Lung (tissue), 12 donors: Measurements from ENCODE around the gene SMARCD1. TPM values are rescaled to one million over a fixed set of nuclear protein-coding genes. Genes with fewer than 3 reads are reported as not detected.
A peak's percentile ranks its signal among the peaks of the same experiment; 100 is the strongest.

Source experiments
- ATAC-seq: fragments of 200-7000 bp; cut with Tn5 transposase; one replicate; pipeline ENCODE4 v1.9.1; 2020; ENCODE audit warnings: moderate number of reproducible peaks; ENCODE audit not compliant: insufficient read depth, low FRiP score
- DNase-seq, 3 donors: peaks; one replicate each; pipeline ENCODE4 v3.0.0-alpha.2; 2013 to 2017
- H3K27ac ChIP-seq, 2 donors: one replicate each; pipeline ENCODE4 v1.5.1; 2013; ENCODE audit warnings: mild to moderate bottlenecking in 2 of 2, moderate library complexity in 2 of 2, control low read depth in 1 of 2, inconsistent platforms in 1 of 2, low read depth in 1 of 2, low read length in 1 of 2
- H3K27me3 ChIP-seq, 3 donors: one replicate each; pipeline ENCODE4 v1.5.1; 2013; ENCODE audit warnings: low read length in 2 of 3; ENCODE audit not compliant: control insufficient read depth in 3 of 3, insufficient read depth in 3 of 3
- H3K36me3 ChIP-seq, 4 donors: one replicate each; pipeline ENCODE4 v1.5.1; 2013; ENCODE audit warnings: low read length in 4 of 4, mild to moderate bottlenecking in 1 of 4, moderate library complexity in 1 of 4; ENCODE audit not compliant: control insufficient read depth in 4 of 4, insufficient read depth in 4 of 4
- H3K4me1 ChIP-seq, 5 donors: one replicate each; pipeline ENCODE4 v1.5.1; 2013; ENCODE audit warnings: low read length in 5 of 5, mild to moderate bottlenecking in 2 of 5, moderate library complexity in 1 of 5; ENCODE audit not compliant: control insufficient read depth in 5 of 5, insufficient read depth in 5 of 5
- H3K4me3 ChIP-seq: one replicate; pipeline ENCODE4 v1.5.1; 2013; ENCODE audit warnings: mild to moderate bottlenecking, control low read depth, moderate library complexity
- H3K9ac ChIP-seq, 2 donors: one replicate each; pipeline ENCODE4 v1.5.1; 2013; ENCODE audit warnings: low read length in 2 of 2, control low read depth in 1 of 2; ENCODE audit not compliant: insufficient read depth in 1 of 2
- H3K9me3 ChIP-seq, 4 donors: one replicate each; pipeline ENCODE4 v1.5.1; 2013; ENCODE audit warnings: low read length in 3 of 4, mild to moderate bottlenecking in 1 of 4, moderate library complexity in 1 of 4; ENCODE audit not compliant: control insufficient read depth in 4 of 4, insufficient read depth in 3 of 4
- WGBS, 2 donors: extraction: QIAGEN DNeasy Blood & Tissue Kit; methylation state at CpG; one replicate each; pipeline ENCODE4 v1.1.7; 2013; 5-methylcytosine and 5-hydroxymethylcytosine counted together
- polyA plus RNA-seq, 2 donors: library from polyadenylated mRNA; stranded (reverse); fragments of 200-250 nt; gene quantifications; one replicate each; pipeline ENCODE4 v1.2.1, GENCODE V29; 2013
- total RNA-seq, 2 donors: library from RNA; depleted of rRNA in 1 of 2; stranded (reverse); fragments of >200 nt in 1 of 2; gene quantifications; one replicate each; pipeline ENCODE4 v1.2.1, GENCODE V29; 2014 to 2021
- TF ChIP-seq, protein P1 (sequence below): IDR thresholded peaks from 2 replicates; pipeline ENCODE4 v1.5.1; 2012; ENCODE audit warnings: mild to moderate bottlenecking; ENCODE audit errors: control extremely low read depth, extremely low read depth
- donor health status: control.
- donor health status: control.
- donor health status: Bipolar disorder and iron deficiency.
- donor health status: healthy.
- donor health status: DM: yes; HTN: yes; CAD: no.

SMARCD1 gene
- total and polyA plus RNA-seq, 4 donors: 11.9 to 58.8 (median 41.6) TPM

DNA sequence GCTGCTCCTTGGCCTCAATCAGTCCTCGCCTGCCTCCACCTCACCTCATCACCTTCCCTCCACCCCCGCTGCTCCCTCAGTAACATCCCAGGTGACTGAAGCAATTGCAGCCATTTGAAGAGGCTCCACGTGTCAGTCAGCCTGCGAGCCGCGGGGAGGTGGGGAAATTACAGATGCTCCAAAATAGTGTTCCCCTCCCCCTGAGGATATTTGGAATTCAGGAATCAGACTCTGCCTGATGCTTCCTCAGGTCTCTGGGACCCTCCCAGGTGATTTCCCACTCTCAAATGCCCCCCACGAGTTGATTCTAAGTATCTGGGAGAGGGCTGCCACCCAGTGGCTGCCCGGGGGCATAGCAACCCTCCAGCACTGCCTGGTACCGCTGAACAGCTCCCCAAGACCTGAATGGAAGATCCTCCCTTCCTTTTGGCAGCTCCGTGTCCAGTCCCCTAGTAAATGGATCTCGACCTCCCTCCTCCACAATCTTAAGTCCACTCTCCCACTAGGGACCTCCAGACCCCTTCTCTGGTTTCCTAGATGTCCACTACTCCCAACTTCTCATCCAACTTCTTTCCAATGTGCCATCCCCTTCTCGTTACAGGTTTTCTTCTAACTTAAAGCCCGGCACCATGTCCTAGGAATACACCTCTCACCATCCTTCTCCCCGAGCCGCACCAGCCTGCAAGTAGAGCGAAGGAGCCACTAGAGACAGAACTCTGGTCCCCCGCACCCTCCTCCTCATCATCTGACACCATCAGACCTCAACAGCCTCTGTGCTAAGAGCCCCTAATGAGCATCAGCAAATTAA, 29.1 kb upstream of the SMARCD1 start:
- H3K4me3 ChIP-seq: no peak overlapping the region
- peaks cover 0 to 6% (median 1%) of the 10 kb centered on the region in 4 donors for H3K36me3 ChIP-seq
- H3K9ac ChIP-seq: no peak overlapping the region
- H3K27ac ChIP-seq: no peak overlapping the region
- peaks cover 0 to 14% (median 5%) of the 10 kb centered on the region in 5 donors for H3K4me1 ChIP-seq
- WGBS, 2 donors: 9 to 15% methylated on average over 17 of the region's 17 CpGs
- ATAC-seq (peak; percentile 78), DNase-seq (peak; percentile 41 to 60 (median 53))
- H3K9me3 ChIP-seq: no peaks in the 10 kb centered on the region
- TF ChIP-seq, protein P1, sequence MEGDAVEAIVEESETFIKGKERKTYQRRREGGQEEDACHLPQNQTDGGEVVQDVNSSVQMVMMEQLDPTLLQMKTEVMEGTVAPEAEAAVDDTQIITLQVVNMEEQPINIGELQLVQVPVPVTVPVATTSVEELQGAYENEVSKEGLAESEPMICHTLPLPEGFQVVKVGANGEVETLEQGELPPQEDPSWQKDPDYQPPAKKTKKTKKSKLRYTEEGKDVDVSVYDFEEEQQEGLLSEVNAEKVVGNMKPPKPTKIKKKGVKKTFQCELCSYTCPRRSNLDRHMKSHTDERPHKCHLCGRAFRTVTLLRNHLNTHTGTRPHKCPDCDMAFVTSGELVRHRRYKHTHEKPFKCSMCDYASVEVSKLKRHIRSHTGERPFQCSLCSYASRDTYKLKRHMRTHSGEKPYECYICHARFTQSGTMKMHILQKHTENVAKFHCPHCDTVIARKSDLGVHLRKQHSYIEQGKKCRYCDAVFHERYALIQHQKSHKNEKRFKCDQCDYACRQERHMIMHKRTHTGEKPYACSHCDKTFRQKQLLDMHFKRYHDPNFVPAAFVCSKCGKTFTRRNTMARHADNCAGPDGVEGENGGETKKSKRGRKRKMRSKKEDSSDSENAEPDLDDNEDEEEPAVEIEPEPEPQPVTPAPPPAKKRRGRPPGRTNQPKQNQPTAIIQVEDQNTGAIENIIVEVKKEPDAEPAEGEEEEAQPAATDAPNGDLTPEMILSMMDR: peak; percentile 71
- H3K27me3 ChIP-seq: peaks cover 0 to 12% (median 6%) of the 10 kb centered on the region in 3 donors

DNA sequence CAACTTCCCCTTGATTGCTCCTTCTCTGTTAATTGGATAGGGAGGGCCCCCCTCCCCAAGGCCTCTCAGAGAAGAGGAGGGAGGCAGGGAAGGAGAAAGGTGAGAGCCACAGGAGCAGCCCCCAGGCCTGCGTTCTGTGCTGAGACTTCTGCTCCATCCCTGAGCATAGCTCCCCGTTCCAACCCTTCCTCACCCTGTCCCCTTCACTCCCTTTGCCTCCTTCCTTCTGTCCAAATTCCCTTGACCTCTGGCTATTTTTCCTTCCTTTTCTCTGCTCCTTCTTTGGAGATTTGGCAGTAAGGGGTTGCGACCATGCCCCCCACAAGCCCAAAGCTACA, 28.5 kb upstream of the SMARCD1 start:
- DNase-seq (no peak), ATAC-seq (no peak)
- peaks cover 0 to 12% (median 6%) of the 10 kb centered on the region in 3 donors for H3K27me3 ChIP-seq
- WGBS, 2 donors: 12 to 19% methylated on average over 3 of the region's 3 CpGs
- TF ChIP-seq, protein P1: no peak
- H3K9me3 ChIP-seq: no peaks in the 10 kb centered on the region
- H3K4me3 ChIP-seq: no peak overlapping the region
- H3K36me3 ChIP-seq: peaks cover 0 to 6% (median 1%) of the 10 kb centered on the region in 4 donors
- H3K27ac ChIP-seq: no peak overlapping the region
- peak overlapping the region in 1 of 2 donors; percentile 72 for H3K9ac ChIP-seq
- H3K4me1 ChIP-seq: peaks cover 0 to 11% (median 5%) of the 10 kb centered on the region in 5 donors

DNA sequence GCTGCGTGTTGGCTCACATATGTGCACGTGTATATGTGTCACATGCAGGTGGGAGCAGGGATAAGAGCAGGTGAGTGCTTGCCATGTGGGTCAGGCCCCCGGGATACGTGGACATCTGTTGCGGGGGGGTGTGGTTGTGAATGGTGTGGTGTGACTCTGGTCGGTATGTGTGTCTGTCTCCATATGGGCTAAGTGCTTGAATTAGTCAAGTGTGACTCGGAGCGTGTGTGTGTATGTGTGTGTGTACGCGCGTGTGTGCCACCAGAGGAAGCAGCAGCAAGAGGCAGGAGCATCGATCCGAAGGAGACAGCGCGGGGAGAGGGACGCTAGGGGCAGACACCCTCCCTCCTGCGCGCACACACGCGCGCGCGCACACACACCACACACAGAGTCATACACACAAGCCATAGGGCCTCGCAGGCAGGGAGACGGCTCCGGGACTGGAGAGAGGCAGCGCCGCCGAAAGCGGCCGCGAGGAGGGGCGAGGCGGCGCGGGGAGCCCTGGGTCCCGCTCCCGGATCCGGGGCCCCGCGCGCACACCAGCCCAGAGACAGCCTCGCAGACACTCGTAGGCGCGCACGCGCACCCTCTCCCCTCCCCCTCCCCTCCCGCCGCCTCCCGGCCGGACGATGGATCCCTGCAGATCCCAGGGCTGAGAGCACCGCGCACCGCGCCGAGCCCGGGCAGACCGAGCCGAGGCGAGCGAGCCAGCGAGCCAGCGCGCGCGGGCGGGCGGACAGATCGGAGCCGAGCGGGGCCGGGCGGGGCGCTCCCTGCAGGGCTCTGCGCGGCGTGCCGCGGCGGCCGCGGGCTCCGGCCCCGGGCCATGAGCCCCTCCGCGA, 27.9 kb upstream of the SMARCD1 start, which contains the start of gene ASIC1:
TSS of gene ASIC1 (plus strand) at position 597 of the 842 bp plus-strand sequence. CDS start 1,171 bp downstream, outside the sequence.
- no peak within 1 kb of the TSS for H3K27ac ChIP-seq
- TF ChIP-seq, protein P1: no peak
- peak within 1 kb of the TSS in 1 of 2 donors; percentile 72 for H3K9ac ChIP-seq
- peak; percentile 44 for ATAC-seq
- H3K4me1 ChIP-seq: peaks cover 0 to 11% (median 5%) of the 10 kb centered on the region in 5 donors
- DNase-seq: peak; percentile 77 to 87 (median 83)
- no peaks in the 10 kb centered on the region for H3K9me3 ChIP-seq
- peaks cover 0 to 12% (median 6%) of the 10 kb centered on the region in 3 donors for H3K27me3 ChIP-seq
- WGBS, 2 donors: 0 to 1% methylated on average over 57 to 88 of the region's 88 CpGs
- H3K4me3 ChIP-seq: peak within 1 kb of the TSS; percentile 32
- peaks cover 0 to 6% (median 1%) of the 10 kb centered on the region in 4 donors for H3K36me3 ChIP-seq
